Pancreas (tissue), 10 donors: Measurements from ENCODE around the gene RIC3. TPM values are rescaled to one million over a fixed set of nuclear protein-coding genes. Genes with fewer than 3 reads are reported as not detected.
A peak's percentile ranks its signal among the peaks of the same experiment; 100 is the strongest.

Source experiments
- ATAC-seq, 4 donors: fragments of 200-7000 bp; cut with Tn5 transposase; one replicate each; pipeline versions ENCODE4 v1.8.0 to v1.9.1; 2020; ENCODE audit warnings: mild to moderate bottlenecking in 4 of 4, moderate library complexity in 4 of 4
- DNase-seq, 6 donors: peaks; one replicate each; pipeline ENCODE4 v3.0.0-alpha.2; 2020
- FAIRE-seq: peaks from 2 replicates; lab custom pipeline; 2012; peaks lifted over from hg19 to GRCh38; lab: Jason Lieb, UNC
- H3K27ac ChIP-seq, 4 donors: fragments of 200-600 bp; sonication (generic); 1 replicate in 3 of 4; 2 replicates in 1 of 4; pipeline versions ENCODE4 v1.5.0 to v1.8.0; 2020
- H3K27me3 ChIP-seq, 4 donors: fragments of 200-600 bp; one replicate each; pipeline ENCODE4 v1.8.0; 2021
- H3K36me3 ChIP-seq, 3 donors: fragments of 200-600 bp; sonication (generic) in 1 of 3; one replicate each; pipeline versions ENCODE4 v1.5.0 to v1.8.0; 2020 to 2021
- H3K4me1 ChIP-seq, 3 donors: fragments of 200-600 bp; one replicate each; pipeline ENCODE4 v1.8.0; 2021
- H3K4me3 ChIP-seq, 4 donors: fragments of 200-600 bp; sonication (generic) in 2 of 4; one replicate each; pipeline versions ENCODE4 v1.5.0 to v1.8.0; 2020 to 2021
- H3K9me3 ChIP-seq, 4 donors: fragments of 200-600 bp; one replicate each; pipeline ENCODE4 v1.8.0; 2021
- WGBS, 2 donors: extraction: QIAGEN DNeasy Blood & Tissue Kit; methylation state at CpG; one replicate each; pipeline ENCODE4 v1.1.7; 2013; 5-methylcytosine and 5-hydroxymethylcytosine counted together
- intact Hi-C, 3 donors: fragments of 100-400 bp; cut with DNase I; formaldehyde crosslinking; loops; one replicate each; pipeline versions ENCODE4 v1.11.1 to v1.14.2; 2022
- polyA plus RNA-seq, 2 donors: library from polyadenylated mRNA; stranded (reverse); fragments of 200-250 nt; gene quantifications; one replicate each; pipeline ENCODE4 v1.2.3, GENCODE V29; 2013
- total RNA-seq, 6 donors: library from RNA; stranded (reverse); fragmentation: NEBNext Ultra II Directional in 4 of 6; extraction: Animal tissue kit (Norgen Biotek cat#: 25700) in 4 of 6; gene quantifications; one replicate each; pipeline versions ENCODE4 v1.2.1 to v1.2.4, GENCODE V29; 2021 to 2023
- TF ChIP-seq, protein P1 (sequence below), 4 donors: fragments of 200-600 bp; sonication (generic) in 3 of 4; IDR thresholded peaks; one replicate each; pipeline versions ENCODE4 v1.5.0 to v1.8.0; 2021; ENCODE audit warnings: antibody characterized with exemption in 4 of 4
- donor health status: healthy with polysubstance abuse.
- donor health status: DM: no; HTN: no; CAD: no; lungs with moderate emphysema.
- donor health status: DM: no; HTN: no; CAD: no.
- donor health status: control.
- donor health status: control.
- donor health status: Bipolar disorder and iron deficiency.
- donor health status: DM: yes; HTN: yes; CAD: no.
- donor health status: DM: no; HTN: no; CAD: no.
- donor health status: DM: no; HTN: no; CAD: no.
- donor health status: DM: yes; HTN: yes; CAD: no.

The RIC3 gene, protein sequence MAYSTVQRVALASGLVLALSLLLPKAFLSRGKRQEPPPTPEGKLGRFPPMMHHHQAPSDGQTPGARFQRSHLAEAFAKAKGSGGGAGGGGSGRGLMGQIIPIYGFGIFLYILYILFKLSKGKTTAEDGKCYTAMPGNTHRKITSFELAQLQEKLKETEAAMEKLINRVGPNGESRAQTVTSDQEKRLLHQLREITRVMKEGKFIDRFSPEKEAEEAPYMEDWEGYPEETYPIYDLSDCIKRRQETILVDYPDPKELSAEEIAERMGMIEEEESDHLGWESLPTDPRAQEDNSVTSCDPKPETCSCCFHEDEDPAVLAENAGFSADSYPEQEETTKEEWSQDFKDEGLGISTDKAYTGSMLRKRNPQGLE
- total RNA-seq, result 10 to 100 TPM; 11.3 to 20.5 (median 15.6) TPM
- 10 to 100 TPM; 22.4 to 49.9 TPM for polyA plus RNA-seq

DNA sequence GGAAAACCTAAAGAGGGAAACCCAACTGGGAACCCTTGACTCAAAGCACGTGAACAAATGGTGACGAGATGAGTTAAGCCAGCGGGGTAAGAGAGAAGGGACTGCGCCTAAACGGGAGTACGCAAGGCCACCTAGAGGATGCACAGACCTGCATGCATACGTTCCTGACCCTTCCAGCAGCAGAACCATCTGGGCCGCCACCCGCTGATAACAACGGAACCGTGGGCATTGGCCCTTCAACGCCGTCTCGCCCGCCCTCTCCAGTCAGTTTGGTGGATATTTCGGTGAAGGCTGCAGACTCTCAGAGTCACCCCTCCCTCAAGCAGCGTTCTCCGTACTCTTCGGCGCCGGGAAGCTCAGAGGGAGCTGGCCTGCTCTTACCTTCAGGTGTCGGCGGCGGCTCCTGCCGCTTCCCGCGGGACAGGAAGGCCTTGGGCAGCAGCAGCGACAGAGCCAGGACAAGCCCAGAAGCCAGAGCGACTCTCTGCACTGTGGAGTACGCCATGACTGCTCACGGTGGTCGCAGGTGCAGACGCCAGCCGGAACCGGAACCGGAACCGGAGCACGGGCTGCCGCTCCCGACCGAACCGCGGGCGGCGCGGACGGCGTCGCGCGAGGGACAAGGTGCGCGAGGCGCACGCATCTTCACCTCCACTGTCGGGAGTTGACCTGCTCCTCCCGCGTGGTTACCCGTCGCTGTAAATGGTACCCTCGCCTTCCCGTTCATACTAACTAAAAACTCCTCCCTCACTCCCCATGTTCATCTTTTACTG is at the start of gene RIC3:
TSS of gene RIC3 (minus strand) at position 541 of the 773 bp plus-strand sequence. CDS start at position 505, 36 bp downstream.
- no peaks in the 10 kb centered on the region for H3K27me3 ChIP-seq
- 1% methylated on average over 61 to 62 of the region's 62 CpGs for WGBS, 2 donors
- no peaks in the 10 kb centered on the region for H3K9me3 ChIP-seq
- H3K27ac ChIP-seq, result peak within 1 kb of the TSS in 3 of 4 donors; percentile 19 to 33 (median 28)
- DNase-seq (peak; percentile 48 to 82 (median 70)), FAIRE-seq (no peak), ATAC-seq (peak; percentile 89 to 96 (median 93))
- peak within 1 kb of the TSS; percentile 21 to 84 (median 70) for H3K4me3 ChIP-seq
- intact Hi-C loops, result no loop called here
- TF ChIP-seq, protein P1, sequence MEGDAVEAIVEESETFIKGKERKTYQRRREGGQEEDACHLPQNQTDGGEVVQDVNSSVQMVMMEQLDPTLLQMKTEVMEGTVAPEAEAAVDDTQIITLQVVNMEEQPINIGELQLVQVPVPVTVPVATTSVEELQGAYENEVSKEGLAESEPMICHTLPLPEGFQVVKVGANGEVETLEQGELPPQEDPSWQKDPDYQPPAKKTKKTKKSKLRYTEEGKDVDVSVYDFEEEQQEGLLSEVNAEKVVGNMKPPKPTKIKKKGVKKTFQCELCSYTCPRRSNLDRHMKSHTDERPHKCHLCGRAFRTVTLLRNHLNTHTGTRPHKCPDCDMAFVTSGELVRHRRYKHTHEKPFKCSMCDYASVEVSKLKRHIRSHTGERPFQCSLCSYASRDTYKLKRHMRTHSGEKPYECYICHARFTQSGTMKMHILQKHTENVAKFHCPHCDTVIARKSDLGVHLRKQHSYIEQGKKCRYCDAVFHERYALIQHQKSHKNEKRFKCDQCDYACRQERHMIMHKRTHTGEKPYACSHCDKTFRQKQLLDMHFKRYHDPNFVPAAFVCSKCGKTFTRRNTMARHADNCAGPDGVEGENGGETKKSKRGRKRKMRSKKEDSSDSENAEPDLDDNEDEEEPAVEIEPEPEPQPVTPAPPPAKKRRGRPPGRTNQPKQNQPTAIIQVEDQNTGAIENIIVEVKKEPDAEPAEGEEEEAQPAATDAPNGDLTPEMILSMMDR (IDR thresholded peaks at IDR 0.05), result no peak
- peaks cover 0 to 4% (median 0%) of the 10 kb centered on the region in 3 donors for H3K4me1 ChIP-seq
- H3K36me3 ChIP-seq, result no peaks in the 10 kb centered on the region

DNA sequence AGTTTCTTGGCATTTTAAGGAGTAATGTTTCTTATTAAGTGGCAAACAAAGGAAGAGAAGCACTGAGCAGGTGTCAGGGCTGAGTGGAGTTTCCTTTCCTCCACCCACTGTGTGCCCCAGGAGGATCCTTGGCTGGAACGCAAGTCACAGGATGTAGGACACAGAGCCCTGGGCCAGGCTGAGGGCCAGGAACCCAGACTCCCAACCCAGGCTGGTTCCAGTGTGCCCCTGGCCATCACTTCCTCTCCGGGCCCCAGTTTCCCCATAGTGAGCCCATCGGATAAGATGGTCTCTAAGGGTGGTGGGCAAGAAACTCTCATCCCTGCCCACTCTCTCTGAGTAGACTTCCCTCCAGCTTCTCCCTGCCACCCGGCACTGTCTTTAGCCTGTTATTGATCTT is 49.6 kb upstream of the RIC3 start:
- no peak for FAIRE-seq
- Histone ChIP-seq H3K27me3 (no peaks in the 10 kb centered on the region), H3K4me3 (no peak overlapping the region), H3K4me1 (no peaks in the 10 kb centered on the region), H3K9me3 (no peaks in the 10 kb centered on the region), H3K36me3 (no peaks in the 10 kb centered on the region), H3K27ac (no peak overlapping the region)
- 68 to 72% methylated on average over 4 of the region's 4 CpGs for whole genome bisulfite sequencing, 2 donors
- intact Hi-C loops, result no loop called here
- ATAC-seq, result no peak
- TF ChIP-seq, protein P1 (IDR thresholded peaks at IDR 0.05), result no peak
- no peak for DNase-seq

DNA sequence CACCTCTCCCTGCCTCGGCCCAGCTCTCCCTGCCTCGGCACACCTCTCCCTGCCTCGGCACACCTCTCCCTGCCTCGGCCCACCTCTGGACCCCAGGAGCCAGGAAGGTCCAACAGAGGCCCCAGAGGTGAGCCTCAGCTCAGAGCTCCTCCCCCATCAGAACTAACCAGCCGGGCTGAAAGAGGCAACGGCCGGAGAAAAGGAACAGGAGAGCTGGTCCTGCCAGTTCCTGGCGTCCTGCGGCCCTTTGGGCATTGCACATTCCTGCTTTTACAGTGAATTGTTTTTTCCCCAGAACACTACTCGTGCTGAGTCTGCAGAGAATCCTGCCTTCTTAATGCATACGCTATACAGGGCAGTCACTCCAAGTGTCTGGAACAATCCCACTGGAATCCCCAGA is 49.1 kb upstream of the RIC3 start:
- no peaks in the 10 kb centered on the region for H3K9me3 ChIP-seq
- H3K27me3 ChIP-seq, result no peaks in the 10 kb centered on the region
- intact Hi-C loops, result no loop called here
- H3K36me3 ChIP-seq, result no peaks in the 10 kb centered on the region
- no peak overlapping the region for H3K4me3 ChIP-seq
- TF ChIP-seq, protein P1 (IDR thresholded peaks at IDR 0.05), result no peak
- ATAC-seq (no peak), DNase-seq (no peak), FAIRE-seq (no peak)
- H3K27ac ChIP-seq, result no peak overlapping the region
- WGBS, 2 donors, result 76 to 78% methylated on average over 11 of the region's 11 CpGs
- no peaks in the 10 kb centered on the region for H3K4me1 ChIP-seq

DNA sequence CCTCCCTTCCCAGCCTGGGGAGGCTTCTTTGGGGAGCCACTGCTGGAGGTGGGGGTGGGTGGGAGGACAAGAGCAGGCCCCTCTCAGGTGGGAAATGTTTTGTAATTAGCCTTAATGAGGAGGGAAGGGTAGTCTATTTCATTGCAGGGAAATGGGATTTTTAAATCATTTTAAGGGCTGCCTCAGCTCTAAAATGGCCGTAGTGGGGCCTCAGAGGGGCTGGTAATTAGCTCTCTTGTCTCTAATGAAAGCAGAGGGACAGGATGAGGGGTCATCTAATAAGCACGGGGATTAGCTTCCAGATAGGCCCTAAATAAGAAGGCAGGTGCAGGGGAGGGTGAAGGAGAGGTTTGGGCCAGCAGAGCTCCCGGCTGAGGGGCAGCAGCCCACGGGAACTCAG is 48.3 kb upstream of the RIC3 start:
- DNase-seq (no peak), ATAC-seq (no peak), FAIRE-seq (no peak)
- Histone ChIP-seq H3K36me3 (no peaks in the 10 kb centered on the region), H3K9me3 (no peaks in the 10 kb centered on the region), H3K27ac (no peak overlapping the region), H3K4me3 (no peak overlapping the region), H3K4me1 (no peaks in the 10 kb centered on the region), H3K27me3 (no peaks in the 10 kb centered on the region)
- WGBS, 2 donors, result 74% methylated on average over 4 of the region's 4 CpGs
- TF ChIP-seq, protein P1 (IDR thresholded peaks at IDR 0.05), result no peak
- intact Hi-C loops, result no loop called here
